ENCODE measurements around the gene GPAM. TPM values are rescaled to one million over a fixed set of nuclear protein-coding genes. Genes with fewer than 3 reads are reported as not detected.
"Not testable (repeated sequence)": the region's sequence is repeated elsewhere in the genome, so short reads cannot be mapped to it uniquely, and the experiment has no call there.

The GPAM gene
- total RNA-seq, 1 experiment from 2014 or later = 7.1 TPM

- DNase-seq (ENCODE audit: low read depth) = no peak
Measured at GRCh38 chr10:112216966-112217365, 33.4 kb upstream of the GPAM start.

GRCh38 chr10:112216151-112216550 lies 32.6 kb upstream of the GPAM start:
- DNase-seq (ENCODE audit: low read depth) = no peak

DNA sequence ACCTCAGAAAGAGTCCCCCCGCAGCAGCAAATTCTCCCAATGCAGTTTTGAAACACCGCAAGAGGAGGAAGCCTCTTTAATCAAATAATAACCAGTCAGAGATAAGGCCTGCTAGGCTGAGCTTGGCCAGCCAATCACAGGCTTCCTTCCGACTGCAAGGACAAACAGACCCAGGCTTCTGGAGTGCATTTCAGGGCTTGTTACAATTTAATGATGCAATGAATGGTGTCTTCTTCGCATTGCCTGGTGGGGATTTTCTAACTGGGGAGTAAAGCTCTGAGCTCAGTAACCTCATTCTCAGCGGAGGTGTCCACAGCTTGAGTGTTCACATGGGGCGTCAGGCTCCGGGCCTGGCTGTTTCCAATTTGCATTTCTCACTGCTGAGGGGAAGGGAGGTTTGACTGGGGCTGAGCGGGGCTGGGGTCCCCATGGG lies 31.8 kb upstream of the GPAM start:
- no peak for DNase-seq (ENCODE audit: low read depth)

DNA sequence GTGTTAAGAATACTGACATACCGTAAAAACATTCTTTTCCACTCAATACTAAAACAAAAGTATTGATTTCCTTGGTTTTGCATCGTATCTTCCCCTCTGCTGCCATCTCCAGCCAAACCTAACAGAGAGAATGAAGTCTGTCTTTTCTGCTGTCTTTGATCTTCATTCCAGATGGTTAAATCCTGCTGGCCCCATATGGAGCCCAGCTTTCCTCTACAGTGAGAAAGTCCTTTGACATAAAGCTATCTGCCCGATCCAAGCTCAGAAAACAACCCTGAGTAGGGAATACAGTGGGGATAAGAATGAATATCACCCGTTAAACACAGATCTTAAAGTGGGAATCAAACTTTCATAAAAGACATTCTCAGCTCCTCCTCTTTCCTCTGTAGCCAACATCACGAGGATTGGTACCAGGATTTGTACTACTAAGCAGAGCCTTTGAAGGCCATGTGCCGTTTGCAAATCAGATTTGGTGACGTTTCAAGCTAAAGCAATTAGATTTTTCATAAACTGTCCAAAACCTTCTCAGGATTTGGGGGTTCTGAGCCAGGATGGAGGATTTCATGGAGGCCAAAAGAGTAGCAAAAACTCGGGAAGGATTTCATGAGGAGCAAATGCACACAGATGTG lies 30.8 kb upstream of the GPAM start:
- DNase-seq (ENCODE audit: low read depth) = no peak

GRCh38 chr10:112213836-112214235 lies 30.3 kb upstream of the GPAM start:
- DNase-seq (ENCODE audit: low read depth) = peak; percentile 60

- DNase-seq (ENCODE audit: low read depth) = no peak
Measured at GRCh38 chr10:112213098-112213823, 29.7 kb upstream of the GPAM start.

DNA sequence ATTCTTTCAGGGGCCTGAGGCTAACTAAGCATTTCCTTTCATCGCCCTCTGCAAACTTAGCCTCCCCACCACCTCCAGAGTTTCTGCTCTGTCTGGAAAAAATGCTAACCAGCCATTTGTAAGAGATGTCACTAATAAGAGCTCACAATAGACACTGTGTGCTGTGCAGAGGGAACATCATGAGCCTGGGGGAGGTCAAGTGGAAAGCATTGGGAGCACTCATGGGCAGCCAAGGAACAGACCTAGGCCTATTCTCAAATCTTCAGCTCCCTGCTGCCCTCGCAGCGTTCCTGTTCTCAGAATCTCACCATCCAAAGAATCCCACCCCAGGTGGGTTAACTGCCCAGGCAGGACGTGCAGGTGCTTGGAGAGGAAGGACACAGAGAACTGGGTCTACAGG lies 27.1 kb upstream of the GPAM start:
- DNase-seq (ENCODE audit: low read depth) = no peak

- peak; percentile 42 for DNase-seq (ENCODE audit: low read depth)
Measured at GRCh38 chr10:112209684-112210131, 26.1 kb upstream of the GPAM start.

GRCh38 chr10:112208997-112209396 lies 25.4 kb upstream of the GPAM start:
- no peak for DNase-seq (ENCODE audit: low read depth)

DNA sequence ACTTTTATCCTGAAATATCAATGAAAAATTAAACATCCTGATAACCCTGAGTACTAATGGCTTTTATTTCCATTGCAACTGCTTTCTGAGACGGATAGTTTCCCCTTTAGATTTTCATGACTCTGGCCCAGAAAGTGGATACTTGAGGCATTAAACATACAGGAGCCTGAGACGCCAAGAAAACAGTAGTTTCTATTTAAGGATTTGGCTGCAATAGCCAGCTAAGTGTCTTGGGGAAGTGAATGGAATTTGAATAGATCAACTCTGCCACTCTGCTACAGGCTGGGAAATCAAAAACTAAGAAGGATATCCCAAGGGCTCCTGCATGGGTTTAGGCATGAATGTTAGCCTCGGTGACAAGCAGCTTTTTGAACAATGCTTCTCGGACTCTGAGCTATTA lies 24.7 kb upstream of the GPAM start:
- DNase-seq (ENCODE audit: low read depth) = no peak

DNA sequence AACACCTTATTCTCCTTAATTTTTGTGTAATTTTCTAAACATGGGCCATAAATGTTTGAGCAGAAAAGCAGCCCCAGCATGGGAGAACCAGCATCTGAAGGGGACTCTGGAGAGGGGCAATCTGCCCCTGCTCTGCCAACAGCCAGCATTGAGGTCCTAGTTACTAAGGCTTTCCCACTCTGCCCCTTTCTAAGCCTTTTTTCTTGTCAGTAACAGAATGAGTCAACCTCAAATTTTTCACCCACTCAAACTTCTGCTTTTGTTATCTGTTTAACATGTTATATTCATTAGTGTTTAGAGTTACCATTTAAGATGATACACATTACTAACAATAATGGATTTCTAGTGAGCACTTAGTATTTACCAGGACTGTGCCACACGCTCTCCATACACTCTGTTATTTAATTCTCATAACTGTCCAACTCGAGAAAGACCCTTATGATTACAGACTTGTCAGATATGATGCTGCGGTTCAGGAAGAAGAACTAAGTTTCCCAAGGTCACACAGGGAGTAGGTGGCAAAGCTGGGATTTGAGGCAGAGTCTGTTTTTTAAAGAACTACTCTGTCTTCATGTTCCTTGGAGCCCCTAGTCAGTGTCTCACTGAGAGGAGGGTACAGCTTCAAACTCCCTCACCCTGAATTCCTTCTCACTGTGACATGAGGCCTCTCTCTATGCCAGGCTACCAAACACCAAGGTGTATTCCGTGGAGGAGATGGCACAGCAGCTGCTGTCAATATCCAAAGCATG lies 19.9 kb upstream of the GPAM start:
- DNase-seq (ENCODE audit: low read depth) = no peak

DNA sequence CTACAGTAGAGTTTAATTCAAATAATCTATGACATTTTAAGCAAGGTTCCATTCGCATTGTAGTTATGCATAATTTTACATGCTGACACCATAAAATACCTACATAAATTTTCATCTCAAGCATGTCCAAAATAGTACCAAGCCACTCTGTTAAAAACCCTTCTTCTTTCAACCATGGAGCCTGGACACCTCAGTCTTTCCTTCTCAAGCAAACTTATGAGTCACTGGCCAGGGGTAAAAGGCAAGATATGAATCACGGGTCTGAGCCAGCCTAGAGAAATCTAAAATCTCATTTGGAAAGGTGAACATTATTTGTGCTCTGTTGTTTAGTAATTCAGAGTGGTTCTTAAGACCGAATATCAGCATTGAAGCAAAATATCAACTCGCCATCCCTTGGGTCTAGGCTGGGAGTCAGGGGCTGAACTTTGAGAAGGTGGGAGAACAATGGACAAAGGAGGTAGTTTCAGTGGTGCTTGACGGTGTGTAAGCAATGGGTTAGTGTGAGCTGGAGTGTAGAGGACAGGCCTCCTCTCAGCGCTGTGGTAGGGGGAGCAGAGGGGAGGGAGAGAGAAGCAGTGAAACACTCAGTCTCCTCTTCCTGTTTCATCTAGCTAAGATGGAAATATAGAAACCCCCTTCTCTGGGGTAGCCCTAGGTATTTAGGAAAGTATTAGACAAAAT lies 19.1 kb upstream of the GPAM start:
- peak; percentile 68 for DNase-seq (ENCODE audit: low read depth)

DNA sequence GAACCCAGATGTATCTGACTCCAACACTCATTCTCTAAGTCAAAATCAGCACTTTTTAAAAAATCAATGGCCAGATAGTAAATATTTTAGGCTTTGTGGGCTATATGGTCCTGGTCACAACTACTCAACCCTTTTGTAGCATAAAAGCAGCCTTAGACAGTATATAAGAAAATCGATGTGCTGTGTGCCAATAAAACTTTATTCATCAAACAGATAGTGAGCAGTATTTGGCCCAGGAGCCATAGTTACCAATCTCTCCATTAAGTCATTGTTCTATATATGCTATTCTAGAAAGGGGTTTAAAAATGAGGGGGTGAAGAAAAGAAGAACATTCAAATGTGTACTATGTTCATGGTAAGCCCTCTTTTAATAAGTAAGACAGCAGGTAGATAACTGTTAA lies 18.5 kb upstream of the GPAM start:
- DNase-seq (ENCODE audit: low read depth) = no peak

DNA sequence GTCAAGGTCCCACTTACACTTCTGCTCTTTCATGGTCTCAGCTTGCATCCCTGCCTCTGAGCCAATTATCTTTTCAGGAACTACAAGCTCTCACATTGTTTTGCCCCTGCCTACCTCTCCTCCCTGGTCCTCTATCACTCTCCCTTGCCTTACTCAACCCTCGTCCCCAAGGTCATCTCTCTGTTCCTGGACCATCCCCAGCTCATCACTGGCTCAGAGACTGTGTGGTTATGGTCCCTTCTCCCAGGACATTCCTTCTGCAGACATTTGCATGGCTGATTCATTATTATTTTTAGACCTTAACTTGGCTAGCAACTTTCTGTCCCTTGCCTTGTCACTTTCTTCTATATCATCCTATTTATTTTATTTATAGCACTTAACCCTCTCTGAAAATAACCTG lies 17.8 kb upstream of the GPAM start:
- DNase-seq (ENCODE audit: low read depth) = no peak

- DNase-seq (ENCODE audit: low read depth) = not testable (repeated sequence)
Measured at GRCh38 chr10:112200259-112200658, 16.7 kb upstream of the GPAM start.

DNA sequence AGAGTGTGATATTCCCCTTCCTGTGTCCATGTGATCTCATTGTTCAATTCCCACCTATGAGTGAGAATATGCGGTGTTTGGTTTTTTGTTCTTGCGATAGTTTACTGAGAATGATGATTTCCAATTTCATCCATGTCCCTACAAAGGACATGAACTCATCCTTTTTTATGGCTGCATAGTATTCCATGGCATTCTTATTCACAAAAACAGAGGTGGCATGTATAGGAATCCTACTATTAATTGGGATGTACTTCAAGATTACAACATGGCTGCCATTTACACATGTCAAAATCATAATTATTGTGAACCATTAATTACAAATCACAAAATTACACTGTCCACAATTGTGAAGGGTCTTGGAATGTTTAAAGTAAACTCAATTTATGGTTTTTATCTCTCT lies 14.1 kb upstream of the GPAM start:
- not testable (repeated sequence) for DNase-seq (ENCODE audit: low read depth)

- DNase-seq (ENCODE audit: low read depth) = no peak
Measured at GRCh38 chr10:112195224-112195623, 11.7 kb upstream of the GPAM start.

GRCh38 chr10:112191791-112192190 lies 8.2 kb upstream of the GPAM start:
- no peak for DNase-seq (ENCODE audit: low read depth)

DNA sequence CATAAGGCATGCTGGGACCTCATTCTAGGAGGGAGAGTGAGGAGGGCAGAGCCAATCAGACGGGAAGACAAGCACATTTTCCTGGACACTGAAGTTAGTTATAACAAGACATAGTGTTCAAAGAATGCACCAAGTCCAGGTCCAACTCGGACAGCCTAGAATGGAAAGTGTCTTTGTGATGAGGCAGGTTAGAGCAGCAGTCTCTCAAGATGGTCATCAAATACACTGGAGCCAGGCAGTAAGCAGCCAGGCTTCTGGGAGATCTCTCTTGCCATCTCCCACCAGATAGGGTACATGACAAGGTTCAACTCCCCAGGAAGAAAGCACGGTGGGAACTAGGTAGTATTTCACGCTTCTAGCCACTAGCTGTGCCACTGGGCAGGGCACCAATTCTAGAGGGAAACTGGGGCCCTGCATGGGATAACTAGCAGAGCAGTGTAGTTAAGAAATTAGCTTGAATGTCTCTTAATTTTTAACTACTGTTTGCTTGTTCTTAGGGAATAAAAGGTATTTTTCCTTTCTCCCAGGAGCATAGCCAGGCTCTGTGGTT lies 7.6 kb upstream of the GPAM start:
- DNase-seq (ENCODE audit: low read depth) = no peak

- DNase-seq (ENCODE audit: low read depth) = no peak
Measured at GRCh38 chr10:112189465-112189864, 5.9 kb upstream of the GPAM start.

GRCh38 chr10:112187527-112187926 lies 4.0 kb upstream of the GPAM start:
- DNase-seq (ENCODE audit: low read depth) = no peak

DNA sequence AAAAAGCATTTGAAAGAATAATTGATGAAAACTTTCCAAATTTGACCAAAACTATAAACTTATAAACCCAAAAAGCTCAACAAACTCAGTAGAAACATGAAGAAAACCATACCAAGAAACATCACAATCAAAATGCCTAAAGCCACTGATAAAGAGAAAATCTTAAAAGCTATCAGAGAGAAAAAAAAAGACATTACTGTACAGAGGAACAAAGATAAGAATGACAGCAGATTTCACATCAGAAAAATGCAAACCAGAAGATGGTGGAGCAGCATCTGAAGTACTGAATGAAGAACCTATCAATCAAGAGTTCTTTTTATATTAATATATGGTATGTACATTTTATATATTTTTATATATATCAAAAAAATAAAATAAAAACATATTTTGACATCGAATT lies 2.4 kb upstream of the GPAM start:
- DNase-seq (ENCODE audit: low read depth) = no peak
